ENCODE data around the gene ITSN1.

DNA sequence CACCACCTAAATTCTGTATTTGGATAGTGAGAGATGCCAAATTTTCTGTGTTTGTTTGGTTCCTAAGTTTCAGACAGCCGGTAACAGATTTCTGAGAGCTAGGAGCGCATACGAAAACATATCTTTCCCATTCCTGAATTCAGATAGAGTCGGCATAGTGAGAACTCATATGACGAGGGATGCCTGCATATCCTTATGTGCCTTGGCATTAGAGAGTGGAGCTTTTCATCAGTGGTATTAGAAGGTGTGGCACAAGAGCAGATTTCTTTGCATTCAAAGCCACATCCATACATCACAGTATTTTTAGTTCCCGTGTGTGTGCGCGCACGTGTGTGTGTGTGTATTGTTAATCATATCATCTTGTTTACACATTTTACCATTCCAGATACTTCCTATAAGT is 187.5 kb downstream of the ITSN1 start:
- TF ChIP-seq TAF1 (IDR thresholded peaks at IDR 0.05; ENCODE audit: borderline replicate concordance, insufficient read depth, low read length): no peak
- TF ChIP-seq POLR2AphosphoS5 (IDR thresholded peaks at IDR 0.05; ENCODE audit: low read depth, low read length): no peak
- TF ChIP-seq, protein P1, sequence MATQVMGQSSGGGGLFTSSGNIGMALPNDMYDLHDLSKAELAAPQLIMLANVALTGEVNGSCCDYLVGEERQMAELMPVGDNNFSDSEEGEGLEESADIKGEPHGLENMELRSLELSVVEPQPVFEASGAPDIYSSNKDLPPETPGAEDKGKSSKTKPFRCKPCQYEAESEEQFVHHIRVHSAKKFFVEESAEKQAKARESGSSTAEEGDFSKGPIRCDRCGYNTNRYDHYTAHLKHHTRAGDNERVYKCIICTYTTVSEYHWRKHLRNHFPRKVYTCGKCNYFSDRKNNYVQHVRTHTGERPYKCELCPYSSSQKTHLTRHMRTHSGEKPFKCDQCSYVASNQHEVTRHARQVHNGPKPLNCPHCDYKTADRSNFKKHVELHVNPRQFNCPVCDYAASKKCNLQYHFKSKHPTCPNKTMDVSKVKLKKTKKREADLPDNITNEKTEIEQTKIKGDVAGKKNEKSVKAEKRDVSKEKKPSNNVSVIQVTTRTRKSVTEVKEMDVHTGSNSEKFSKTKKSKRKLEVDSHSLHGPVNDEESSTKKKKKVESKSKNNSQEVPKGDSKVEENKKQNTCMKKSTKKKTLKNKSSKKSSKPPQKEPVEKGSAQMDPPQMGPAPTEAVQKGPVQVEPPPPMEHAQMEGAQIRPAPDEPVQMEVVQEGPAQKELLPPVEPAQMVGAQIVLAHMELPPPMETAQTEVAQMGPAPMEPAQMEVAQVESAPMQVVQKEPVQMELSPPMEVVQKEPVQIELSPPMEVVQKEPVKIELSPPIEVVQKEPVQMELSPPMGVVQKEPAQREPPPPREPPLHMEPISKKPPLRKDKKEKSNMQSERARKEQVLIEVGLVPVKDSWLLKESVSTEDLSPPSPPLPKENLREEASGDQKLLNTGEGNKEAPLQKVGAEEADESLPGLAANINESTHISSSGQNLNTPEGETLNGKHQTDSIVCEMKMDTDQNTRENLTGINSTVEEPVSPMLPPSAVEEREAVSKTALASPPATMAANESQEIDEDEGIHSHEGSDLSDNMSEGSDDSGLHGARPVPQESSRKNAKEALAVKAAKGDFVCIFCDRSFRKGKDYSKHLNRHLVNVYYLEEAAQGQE (IDR thresholded peaks at IDR 0.05; ENCODE audit: insufficient read depth in 1 of 2, low read depth in 2 of 2, low read length in 2 of 2): no peak

Data from PFSK-1 (cell line).